NCI-H1436 (cell line): ENCODE data around the gene TMEM31.

Experiments used
- DNase-seq: peaks from one replicate; lab custom pipeline; 2025; lab: John Stamatoyannopoulos, UW

Gene TMEM31

DNA sequence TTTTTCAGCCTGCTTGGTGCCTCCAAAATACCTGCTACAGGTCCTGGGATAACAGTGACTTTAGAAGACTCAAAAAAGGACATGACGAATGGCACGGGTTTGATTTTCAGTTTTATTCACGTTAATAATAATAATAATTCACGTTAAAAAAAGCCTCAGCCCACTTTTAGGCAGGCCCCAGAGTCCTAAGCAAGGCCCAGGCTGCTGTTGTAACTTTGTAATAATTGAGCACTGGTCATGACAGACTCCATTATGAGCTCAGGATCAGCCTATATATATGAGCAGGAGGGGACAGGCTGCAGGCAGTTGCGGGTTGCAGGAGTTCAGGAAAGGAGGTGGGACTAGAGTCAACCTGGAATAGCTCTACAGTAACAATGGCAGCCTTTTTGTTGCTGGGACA lies at the start of gene TMEM31:
Gene TMEM31 (plus strand): TSS at position 301 of the 400 bp plus-strand sequence. CDS start 1,350 bp downstream, outside the sequence.
- DNase-seq, result no peak

DNA sequence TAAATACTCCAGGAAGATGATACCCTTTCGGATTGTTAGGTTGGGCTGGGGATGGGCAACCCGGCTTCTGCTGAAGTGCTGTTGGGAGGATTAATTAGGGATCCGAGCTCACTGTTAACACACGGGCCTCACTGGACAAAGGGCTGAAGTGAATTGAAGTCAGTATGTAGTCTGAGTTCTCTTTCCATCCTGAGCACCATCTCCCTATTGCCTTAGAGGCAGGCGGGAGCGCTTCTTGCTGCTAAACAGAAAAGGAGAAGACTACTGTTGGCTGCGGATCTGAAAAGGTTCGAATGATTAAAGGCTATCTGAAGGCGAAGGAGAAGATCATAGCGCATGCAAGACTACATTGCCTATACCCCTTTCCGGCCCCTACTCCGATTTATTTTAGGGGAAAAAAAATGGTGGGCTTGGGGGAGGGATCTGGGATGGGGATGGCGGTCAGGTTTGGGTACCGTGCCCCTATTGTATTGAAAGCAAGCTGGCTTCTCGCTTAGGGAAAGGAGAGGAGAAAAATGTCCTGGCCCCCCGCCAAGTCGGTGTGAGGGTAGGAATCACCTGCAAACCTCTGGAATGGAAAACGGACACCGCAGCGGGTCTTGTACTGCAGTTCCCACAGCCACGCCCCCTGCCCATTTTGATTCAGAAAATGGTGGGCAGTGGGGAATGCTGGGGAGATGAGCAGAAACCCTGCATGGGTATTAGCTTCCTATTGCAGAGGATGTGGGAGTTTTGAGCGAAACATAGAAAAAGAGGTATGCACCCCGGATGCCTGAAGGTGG lies 46.5 kb upstream of the TMEM31 start:
- DNase-seq, result no peak

- no peak for DNase-seq
Measured at GRCh38 chrX:103666202-103667107, 44.3 kb upstream of the TMEM31 start.

- DNase-seq, result no peak
Measured at GRCh38 chrX:103669745-103670144, 41.0 kb upstream of the TMEM31 start.

DNA sequence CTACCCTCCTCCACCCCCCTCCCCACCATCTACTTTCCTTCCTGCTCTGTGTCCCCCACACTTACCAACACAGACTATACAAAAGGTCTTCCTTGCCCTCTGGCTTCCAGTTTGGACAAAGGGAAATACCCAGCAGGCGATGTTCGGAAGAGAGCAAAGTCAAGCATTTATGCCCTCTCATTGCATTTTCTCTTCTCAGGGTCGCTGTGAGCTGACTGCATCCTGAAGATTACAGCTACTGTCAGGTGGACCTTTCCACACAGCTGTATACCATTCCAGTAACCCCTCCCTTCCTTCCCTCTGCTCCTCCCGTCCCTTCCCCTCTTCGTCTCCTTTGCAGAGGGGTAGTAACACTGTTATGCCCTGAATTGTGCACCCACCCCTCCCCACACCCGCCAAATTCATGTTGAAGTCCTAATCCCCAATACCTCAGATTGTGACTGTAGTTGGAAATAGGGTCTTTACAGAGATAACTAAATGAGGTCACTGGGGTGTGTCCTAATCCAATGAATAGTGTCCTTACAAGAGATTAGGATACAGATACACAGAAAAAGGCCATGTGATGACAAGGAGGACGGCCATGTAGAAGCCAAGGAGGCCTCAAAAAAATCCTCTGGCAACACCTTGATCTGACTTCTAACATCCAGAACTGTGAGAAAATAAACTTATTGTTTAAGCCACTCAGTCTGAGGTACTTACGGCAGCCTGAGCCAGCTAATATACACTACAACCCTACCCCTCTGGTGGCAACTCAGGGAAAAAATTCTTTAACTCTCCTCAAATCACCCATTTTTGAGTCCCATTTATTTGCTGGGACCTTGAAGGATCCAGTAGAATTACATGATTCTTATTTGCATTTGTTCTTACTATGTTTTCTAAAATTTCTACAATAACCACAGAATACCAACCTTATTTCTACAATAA lies 35.9 kb upstream of the TMEM31 start:
- DNase-seq, result no peak

DNA sequence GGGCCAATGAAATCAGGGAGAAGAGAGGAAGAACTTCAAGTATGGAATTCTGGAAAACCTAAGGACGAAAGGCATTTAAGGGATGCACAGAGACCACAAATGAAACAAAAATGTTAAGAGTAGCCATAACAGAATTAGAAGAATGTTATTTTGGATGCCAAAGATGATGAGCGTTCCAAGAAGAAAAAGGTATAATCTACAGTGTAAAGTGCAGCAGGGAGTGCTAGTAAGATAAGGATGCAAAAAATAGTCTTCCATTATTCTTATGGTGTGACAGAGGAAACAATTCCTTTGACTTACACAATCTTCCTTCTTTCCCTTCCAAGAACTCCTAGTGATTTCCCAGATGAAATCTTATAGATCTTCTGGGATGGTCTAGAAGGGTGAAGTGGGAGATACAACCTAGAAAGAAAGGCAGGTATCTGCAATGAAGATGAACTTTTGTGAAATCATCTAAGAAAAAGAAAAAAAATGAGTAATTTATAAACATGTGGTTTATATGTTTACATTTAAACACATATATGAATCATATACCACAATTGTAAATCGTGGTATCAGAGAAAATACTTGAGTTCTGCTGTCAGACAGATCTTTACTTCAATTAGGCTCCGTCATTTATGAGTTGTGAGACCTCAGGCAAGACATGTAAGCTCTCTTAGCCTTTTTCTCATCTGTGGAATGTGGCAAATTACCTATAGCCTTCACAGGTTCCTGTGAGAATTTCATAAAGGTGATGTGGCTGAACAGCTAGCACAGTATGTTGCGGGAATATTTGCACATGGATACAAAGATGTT lies 32.3 kb upstream of the TMEM31 start:
- no peak for DNase-seq

DNA sequence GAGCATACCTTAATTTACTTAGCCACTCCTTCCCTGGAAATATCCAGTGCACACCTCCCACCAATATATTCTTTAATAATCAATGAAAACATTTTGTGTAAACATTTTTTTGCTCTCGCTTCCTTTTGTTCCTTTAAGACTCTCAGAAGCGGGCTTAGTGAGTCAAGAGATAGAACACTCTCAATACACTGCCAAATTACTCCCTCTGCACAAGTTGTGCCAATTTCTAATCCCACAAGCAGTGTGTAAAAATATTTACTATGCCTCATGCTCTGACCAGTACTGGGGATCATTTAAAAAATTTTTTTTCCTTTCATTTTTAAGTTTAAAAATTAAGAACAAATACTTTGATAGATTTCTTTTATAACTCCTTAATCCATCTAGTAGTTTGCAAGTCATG lies 29.3 kb upstream of the TMEM31 start:
- DNase-seq, result no peak

GRCh38 chrX:103685396-103685795 lies 25.3 kb upstream of the TMEM31 start:
- no peak for DNase-seq

- DNase-seq, result peak; percentile 99
Measured at GRCh38 chrX:103686199-103687072, 24.3 kb upstream of the TMEM31 start, which contains the start of gene MORF4L2. Gene MORF4L2, minus strand, starts transcription at chrX:103686699. Its CDS starts 9,672 bp downstream, at chrX:103677027.

- peak; percentile 85 for DNase-seq
Measured at GRCh38 chrX:103687073-103687695, 23.5 kb upstream of the TMEM31 start.

- DNase-seq, result peak; percentile 86
Measured at GRCh38 chrX:103687696-103688201, 23.0 kb upstream of the TMEM31 start.

GRCh38 chrX:103688946-103689345 lies 21.8 kb upstream of the TMEM31 start:
- DNase-seq, result peak; percentile 63

- no peak for DNase-seq
Measured at GRCh38 chrX:103691059-103691458, 19.6 kb upstream of the TMEM31 start.

DNA sequence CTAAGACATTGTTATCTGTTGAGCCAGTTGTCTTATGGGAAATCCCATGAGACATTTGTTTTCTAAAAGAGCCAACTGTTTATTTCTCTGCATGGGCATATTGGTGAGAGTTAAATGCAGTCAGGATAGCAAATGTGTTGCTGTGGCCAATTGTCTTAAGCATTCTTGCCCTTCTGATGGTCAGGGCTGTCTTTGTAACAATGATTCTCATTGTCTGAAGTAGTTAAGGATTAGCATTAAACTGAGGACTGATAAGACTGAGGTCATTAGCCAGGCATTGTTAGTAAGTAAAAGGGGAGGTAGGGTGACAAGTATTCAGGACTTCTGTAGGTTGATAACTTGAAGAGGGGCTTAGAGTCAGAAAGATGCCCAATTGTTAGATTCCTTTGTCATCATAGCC lies 13.0 kb upstream of the TMEM31 start:
- no peak for DNase-seq

DNA sequence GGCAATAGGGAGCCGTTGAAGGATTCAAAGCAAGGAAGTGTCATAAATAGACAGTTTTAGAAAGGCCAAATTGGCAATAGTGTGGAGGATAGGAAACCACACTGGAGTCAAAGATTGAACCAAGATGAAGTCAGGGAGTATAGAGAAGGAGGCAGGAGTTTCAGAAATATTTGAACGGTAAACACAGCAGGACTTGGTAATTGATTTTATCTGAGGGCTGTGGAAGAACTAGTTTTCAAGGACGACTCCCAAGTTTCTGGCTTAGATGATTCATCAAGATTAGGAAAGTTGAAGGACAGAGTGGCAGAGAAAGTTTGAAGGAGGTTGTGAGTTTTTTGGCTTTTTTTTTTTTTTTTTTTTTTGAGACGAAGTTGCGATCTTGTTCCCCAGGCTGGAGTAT lies 11.5 kb upstream of the TMEM31 start:
- DNase-seq, result no peak

DNA sequence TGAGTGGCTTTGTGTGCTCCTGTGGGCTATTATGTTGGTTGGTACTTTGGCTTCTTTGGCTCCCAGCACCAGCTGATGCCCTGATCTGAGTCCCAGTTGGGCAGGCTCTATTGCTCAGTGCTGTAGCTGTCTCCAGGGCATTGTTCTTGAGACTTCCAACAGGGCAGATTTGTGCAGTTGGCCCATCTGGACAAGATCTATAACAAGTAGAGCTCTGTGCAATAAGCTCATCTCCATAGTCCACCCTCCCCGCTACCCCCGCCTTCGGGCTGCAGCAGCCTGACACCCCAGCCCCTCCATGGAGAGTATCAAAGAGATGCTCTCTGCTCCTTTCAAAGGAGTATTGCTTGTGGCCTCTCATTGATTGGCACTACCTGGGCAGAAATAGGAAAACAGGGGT lies 5.8 kb upstream of the TMEM31 start:
- no peak for DNase-seq

- DNase-seq, result no peak
Measured at GRCh38 chrX:103716962-103717361, 6.3 kb downstream of the TMEM31 start.

- no peak for DNase-seq
Measured at GRCh38 chrX:103718120-103718519, 7.4 kb downstream of the TMEM31 start.

- no peak for DNase-seq
Measured at GRCh38 chrX:103722505-103722904, 11.8 kb downstream of the TMEM31 start.
